H9 (cell line): Measurements from ENCODE around the gene RIC8A. TPM values are rescaled to one million over a fixed set of nuclear protein-coding genes. Genes with fewer than 3 reads are reported as not detected.

Experiments used
- DNase-seq: peaks from one replicate; pipeline ENCODE4 v3.0.0-alpha.2; 2017
- H2AFZ ChIP-seq: one replicate; pipeline ENCODE4 v1.6.1; 2013; ENCODE audit warnings: mild to moderate bottlenecking, low read length, control low read depth, moderate library complexity
- H2AK5ac ChIP-seq: 2 replicates; pipeline ENCODE4 v1.6.1; 2013; ENCODE audit warnings: low read length, control low read depth, mixed read lengths; ENCODE audit not compliant: insufficient read length
- H2BK120ac ChIP-seq: one replicate; pipeline ENCODE4 v1.6.1; 2013; ENCODE audit warnings: low read depth, mild to moderate bottlenecking, low read length, control low read depth, inconsistent platforms; ENCODE audit not compliant: poor library complexity, severe bottlenecking
- H2BK12ac ChIP-seq: 2 replicates; pipeline ENCODE4 v1.6.1; 2013; ENCODE audit warnings: low read length, control low read depth, mixed read lengths, low read depth; ENCODE audit not compliant: insufficient read length
- H2BK15ac ChIP-seq: 2 replicates; pipeline ENCODE4 v1.6.1; 2013; ENCODE audit warnings: low read depth, low read length, control low read depth
- H2BK20ac ChIP-seq: one replicate; pipeline ENCODE4 v1.6.1; 2013; ENCODE audit warnings: low read depth, mild to moderate bottlenecking, low read length, control low read depth, inconsistent platforms; ENCODE audit not compliant: poor library complexity, severe bottlenecking
- H2BK5ac ChIP-seq: 2 replicates; pipeline ENCODE4 v1.6.1; 2013; ENCODE audit warnings: low read length, control low read depth, mixed read lengths; ENCODE audit not compliant: insufficient read length
- H3K14ac ChIP-seq: 2 replicates; pipeline ENCODE4 v1.6.1; 2013; ENCODE audit warnings: low read length, control low read depth; ENCODE audit not compliant: insufficient read depth
- H3K18ac ChIP-seq: 2 replicates; pipeline ENCODE4 v1.6.1; 2013; ENCODE audit warnings: low read depth, mild to moderate bottlenecking, mixed read lengths, low read length, control low read depth; ENCODE audit not compliant: insufficient read length
- H3K23ac ChIP-seq: 2 replicates; pipeline ENCODE4 v1.6.1; 2013; ENCODE audit warnings: low read length, control low read depth, mixed read lengths, low read depth; ENCODE audit not compliant: insufficient read length
- H3K23me2 ChIP-seq: 2 replicates; pipeline ENCODE4 v1.6.1; 2013; ENCODE audit warnings: low read depth, mild to moderate bottlenecking, mixed read lengths, low read length, control low read depth; ENCODE audit not compliant: insufficient read length, poor library complexity, severe bottlenecking
- H3K27ac ChIP-seq: 2 replicates; pipeline ENCODE4 v1.5.1; 2013; ENCODE audit warnings: low read length, control low read depth, mixed read lengths, low read depth; ENCODE audit not compliant: insufficient read length
- H3K27me3 ChIP-seq: 2 replicates; pipeline ENCODE4 v1.6.1; 2013; ENCODE audit warnings: low read length, control low read depth, inconsistent platforms; ENCODE audit not compliant: insufficient read depth
- H3K4ac ChIP-seq: 2 replicates; pipeline ENCODE4 v1.6.1; 2013; ENCODE audit warnings: low read depth, mild to moderate bottlenecking, control low read depth, inconsistent platforms, low read length, moderate library complexity
- H3K4me1 ChIP-seq: 2 replicates; pipeline ENCODE4 v1.6.1; 2013; ENCODE audit warnings: low read length, control low read depth, inconsistent platforms; ENCODE audit not compliant: insufficient read depth
- H3K4me2 ChIP-seq: 2 replicates; pipeline ENCODE4 v1.6.1; 2013; ENCODE audit warnings: low read length, control low read depth, mixed read lengths; ENCODE audit not compliant: insufficient read length, insufficient read depth
- H3K56ac ChIP-seq: 2 replicates; pipeline ENCODE4 v1.6.1; 2013; ENCODE audit warnings: low read depth, mild to moderate bottlenecking, mixed read lengths, low read length, control low read depth; ENCODE audit not compliant: insufficient read length
- H3K79me1 ChIP-seq: 2 replicates; pipeline ENCODE4 v1.6.1; 2013; ENCODE audit warnings: low read depth, mild to moderate bottlenecking, moderate library complexity, low read length, control low read depth, inconsistent platforms; ENCODE audit not compliant: insufficient read depth, poor library complexity, severe bottlenecking
- H3K79me2 ChIP-seq: 2 replicates; pipeline ENCODE4 v1.6.1; 2013; ENCODE audit warnings: low read length, control low read depth, inconsistent platforms; ENCODE audit not compliant: insufficient read depth
- H3K9ac ChIP-seq: 2 replicates; pipeline ENCODE4 v1.6.1; 2013; ENCODE audit warnings: low read length, control low read depth, mixed read lengths; ENCODE audit not compliant: insufficient read length; ENCODE audit errors: extremely low read depth
- H3K9me3 ChIP-seq: one replicate; pipeline ENCODE4 v1.6.1; 2013; ENCODE audit warnings: low read depth, low read length, inconsistent platforms; ENCODE audit not compliant: control insufficient read depth
- H3T11ph ChIP-seq: one replicate; pipeline ENCODE4 v1.6.1; 2013; ENCODE audit warnings: mild to moderate bottlenecking, low read length, control low read depth, inconsistent platforms
- H4K20me1 ChIP-seq: one replicate; pipeline ENCODE4 v1.6.1; 2013; ENCODE audit not compliant: control insufficient read depth, insufficient read length, insufficient read depth
- H4K5ac ChIP-seq: 2 replicates; pipeline ENCODE4 v1.6.1; 2013; ENCODE audit warnings: low read depth, mild to moderate bottlenecking, mixed read lengths, low read length, control low read depth; ENCODE audit not compliant: insufficient read length
- H4K8ac ChIP-seq: replicated peaks from 2 replicates; pipeline ENCODE4 v1.6.1; 2013; ENCODE audit warnings: low read length, control low read depth, mixed read lengths, low read depth; ENCODE audit not compliant: insufficient read length
- H4K91ac ChIP-seq: 2 replicates; pipeline ENCODE4 v1.6.1; 2013; ENCODE audit warnings: low read depth, mild to moderate bottlenecking, moderate library complexity, mixed read lengths, low read length, control low read depth; ENCODE audit not compliant: insufficient read length
- H3K27ac Mint-ChIP-seq, 3 experiments: 2 replicates in 2 of 3; 3 replicates in 1 of 3; pipeline ENCODE4 v1.8.0; 2020 to 2021; ENCODE audit warnings: mixed read lengths in 3 of 3, mild to moderate bottlenecking in 1 of 3, moderate library complexity in 1 of 3
- H3K27me3 Mint-ChIP-seq: 2 replicates; pipeline ENCODE4 v1.8.0; 2021; ENCODE audit warnings: low read depth, mild to moderate bottlenecking, moderate library complexity, mixed read lengths
- H3K36me3 Mint-ChIP-seq, 3 experiments: 2 replicates in 2 of 3; 3 replicates in 1 of 3; pipeline ENCODE4 v1.8.0; 2020 to 2021; ENCODE audit warnings: low read depth in 3 of 3, mixed read lengths in 3 of 3; ENCODE audit not compliant: insufficient read depth in 1 of 3
- H3K4me1 Mint-ChIP-seq, 2 experiments: 2 replicates each; pipeline ENCODE4 v1.8.0; 2020; ENCODE audit warnings: mixed read lengths in 2 of 2
- H3K4me3 Mint-ChIP-seq, 2 experiments: 2 replicates in 1 of 2; 3 replicates in 1 of 2; pipeline ENCODE4 v1.8.0; 2020 to 2021; ENCODE audit warnings: mild to moderate bottlenecking in 2 of 2, mixed read lengths in 2 of 2, moderate library complexity in 1 of 2
- H3K9me3 Mint-ChIP-seq, 2 experiments: 2 replicates in 1 of 2; 3 replicates in 1 of 2; pipeline ENCODE4 v1.8.0; 2020; ENCODE audit warnings: mild to moderate bottlenecking in 2 of 2, mixed read lengths in 2 of 2, moderate library complexity in 1 of 2
- WGBS: extraction: QIAGEN DNeasy Blood & Tissue Kit; methylation state at CpG from one replicate; pipeline ENCODE4 v1.1.7; 2013; ENCODE audit warnings: missing lambda C conversion rate, low lambda C conversion rate, mixed read lengths; ENCODE audit not compliant: insufficient read length; ENCODE audit errors: extremely low coverage; 5-methylcytosine and 5-hydroxymethylcytosine counted together
- total RNA-seq: library from RNA; stranded (reverse); gene quantifications from 2 replicates; pipeline ENCODE4 v1.2.1, GENCODE V29; 2021
- TF ChIP-seq, protein P1 (sequence below): fragments of 200-600 bp; sonication (generic); conservative IDR thresholded peaks from 3 replicates; pipeline ENCODE4 v1.8.0; 2021; ENCODE audit warnings: antibody characterized with exemption, mild to moderate bottlenecking

RIC8A gene
- total RNA-seq, 1 experiment from 2014 or later: 94.9 TPM

GRCh38 chr11:221998-222789, 14.7 kb downstream of the RIC8A start:
- Histone ChIP-seq H4K20me1 (no peaks in the 10 kb centered on the region), H3K79me2 (no peaks in the 10 kb centered on the region), H3K4ac (no peak overlapping the region), H3K14ac (no peak overlapping the region), H4K8ac (no peak overlapping the region), H2BK12ac (no peak overlapping the region), H3K56ac (no peak overlapping the region), H2BK120ac (no peak overlapping the region), H2BK15ac (no peak overlapping the region), H3K27ac (no peak overlapping the region), H3K9me3 (no peaks in the 10 kb centered on the region), H3K23ac (no peak overlapping the region), H3K9ac (no peak overlapping the region), H3K79me1 (no peaks in the 10 kb centered on the region), H2BK20ac (no peak overlapping the region), H3K23me2 (no peaks in the 10 kb centered on the region), H3K4me2 (no peak overlapping the region), H4K91ac (no peak overlapping the region), H4K5ac (no peak overlapping the region), H2AK5ac (no peak overlapping the region), H2BK5ac (no peak overlapping the region), H3K4me1 (no peaks in the 10 kb centered on the region), H3K27me3 (no peaks in the 10 kb centered on the region), H3K18ac (no peak overlapping the region), H2AFZ (no peak overlapping the region), H3T11ph (no peak overlapping the region)
- Mint-ChIP-seq H3K9me3 (no peaks in the 10 kb centered on the region), H3K4me3 (no peak overlapping the region; a peak in 1 of 5 replicates), H3K36me3 (peaks cover 0 to 12% (median 5%) of the 10 kb centered on the region in 3 experiments; a peak in 4 of 7 replicates), H3K4me1 (no peaks in the 10 kb centered on the region), H3K27ac (peak overlapping the region in 1 of 3 experiments; percentile 34; a peak in 1 of 7 replicates), H3K27me3 (peaks cover 1% of the 10 kb centered on the region; the same call in 1 of the 2 replicates)
- TF ChIP-seq, protein P1, sequence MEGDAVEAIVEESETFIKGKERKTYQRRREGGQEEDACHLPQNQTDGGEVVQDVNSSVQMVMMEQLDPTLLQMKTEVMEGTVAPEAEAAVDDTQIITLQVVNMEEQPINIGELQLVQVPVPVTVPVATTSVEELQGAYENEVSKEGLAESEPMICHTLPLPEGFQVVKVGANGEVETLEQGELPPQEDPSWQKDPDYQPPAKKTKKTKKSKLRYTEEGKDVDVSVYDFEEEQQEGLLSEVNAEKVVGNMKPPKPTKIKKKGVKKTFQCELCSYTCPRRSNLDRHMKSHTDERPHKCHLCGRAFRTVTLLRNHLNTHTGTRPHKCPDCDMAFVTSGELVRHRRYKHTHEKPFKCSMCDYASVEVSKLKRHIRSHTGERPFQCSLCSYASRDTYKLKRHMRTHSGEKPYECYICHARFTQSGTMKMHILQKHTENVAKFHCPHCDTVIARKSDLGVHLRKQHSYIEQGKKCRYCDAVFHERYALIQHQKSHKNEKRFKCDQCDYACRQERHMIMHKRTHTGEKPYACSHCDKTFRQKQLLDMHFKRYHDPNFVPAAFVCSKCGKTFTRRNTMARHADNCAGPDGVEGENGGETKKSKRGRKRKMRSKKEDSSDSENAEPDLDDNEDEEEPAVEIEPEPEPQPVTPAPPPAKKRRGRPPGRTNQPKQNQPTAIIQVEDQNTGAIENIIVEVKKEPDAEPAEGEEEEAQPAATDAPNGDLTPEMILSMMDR: no peak
- no CpG with 5 or more reads among the region's 14 CpGs for WGBS
- DNase-seq: no peak
